Daoy (cell line): ENCODE measurements around the gene FCHSD2. TPM values are rescaled to one million over a fixed set of nuclear protein-coding genes. Genes with fewer than 3 reads are reported as not detected.

ENCODE experiments used
- DNase-seq: peaks from one replicate; pipeline ENCODE4 v3.0.0-alpha.2; 2015; ENCODE audit warnings: low read depth
- total RNA-seq: library from RNA; depleted of rRNA; stranded (reverse); fragments of >200 nt; shearing (Covaris generic); gene quantifications from 2 replicates; pipeline ENCODE4 v1.2.3, GENCODE V29; 2014

Gene FCHSD2
- total RNA-seq, 1 experiment from 2014 or later: 4.8 TPM

GRCh38 chr11:73172992-73173656 lies 31.0 kb upstream of the FCHSD2 start:
- no peak for DNase-seq

- peak; percentile 43 for DNase-seq
Observed at GRCh38 chr11:73171436-73172161, 29.5 kb upstream of the FCHSD2 start.

DNA sequence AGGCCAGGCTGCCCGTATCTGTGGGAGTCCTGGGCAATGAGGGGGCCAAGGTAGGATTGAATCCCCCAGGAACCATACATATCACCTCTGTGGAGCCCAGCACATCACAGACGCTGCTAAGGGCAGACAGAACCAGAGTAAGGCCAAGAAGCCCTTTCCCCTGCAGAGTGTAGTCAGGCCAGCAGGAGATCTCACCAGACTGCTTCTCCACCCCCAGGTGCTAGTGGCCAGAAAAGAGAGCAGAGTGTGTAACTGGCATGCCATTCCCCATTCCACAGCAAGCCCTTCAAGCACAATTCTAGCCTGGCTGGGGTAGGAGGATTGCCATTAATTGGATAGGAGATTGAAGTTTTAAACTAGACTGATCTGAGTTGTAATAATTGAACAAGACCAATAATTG lies 28.0 kb upstream of the FCHSD2 start:
- no peak for DNase-seq

- DNase-seq: no peak
Observed at GRCh38 chr11:73168925-73169579, 26.9 kb upstream of the FCHSD2 start.

DNA sequence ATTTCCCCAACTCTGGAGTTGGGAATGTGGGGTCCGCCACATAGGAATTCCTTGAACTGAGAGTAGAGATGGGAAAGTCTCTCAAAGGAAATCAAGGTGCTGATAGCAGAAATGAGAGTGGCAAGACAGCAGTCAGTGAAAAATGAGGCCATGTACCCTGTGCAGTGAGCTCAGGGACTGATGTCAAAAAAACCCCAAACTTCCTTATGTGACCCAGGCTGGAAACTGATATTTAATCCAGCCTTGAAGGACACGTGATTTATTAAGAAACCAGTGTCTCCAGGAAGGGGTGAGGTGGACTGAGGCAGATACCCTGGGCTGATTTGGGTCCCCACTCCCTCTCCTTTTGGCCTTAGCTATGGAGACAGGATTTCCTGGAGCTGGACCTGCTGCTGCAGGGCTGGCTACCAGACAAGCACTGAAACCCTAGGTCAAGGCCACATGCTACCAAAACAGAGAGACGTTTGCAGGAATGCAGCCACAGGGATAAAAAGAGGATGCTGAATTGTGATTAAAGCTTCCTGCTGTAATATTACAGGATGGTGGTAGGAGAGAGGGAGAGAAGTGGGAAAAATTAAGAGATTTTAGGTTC lies 25.3 kb upstream of the FCHSD2 start:
- DNase-seq: no peak

GRCh38 chr11:73164803-73165540 lies 22.9 kb upstream of the FCHSD2 start:
- no peak for DNase-seq

GRCh38 chr11:73163638-73164174 lies 21.6 kb upstream of the FCHSD2 start:
- DNase-seq: no peak

- no peak for DNase-seq
Observed at GRCh38 chr11:73162196-73162740, 20.1 kb upstream of the FCHSD2 start.

DNA sequence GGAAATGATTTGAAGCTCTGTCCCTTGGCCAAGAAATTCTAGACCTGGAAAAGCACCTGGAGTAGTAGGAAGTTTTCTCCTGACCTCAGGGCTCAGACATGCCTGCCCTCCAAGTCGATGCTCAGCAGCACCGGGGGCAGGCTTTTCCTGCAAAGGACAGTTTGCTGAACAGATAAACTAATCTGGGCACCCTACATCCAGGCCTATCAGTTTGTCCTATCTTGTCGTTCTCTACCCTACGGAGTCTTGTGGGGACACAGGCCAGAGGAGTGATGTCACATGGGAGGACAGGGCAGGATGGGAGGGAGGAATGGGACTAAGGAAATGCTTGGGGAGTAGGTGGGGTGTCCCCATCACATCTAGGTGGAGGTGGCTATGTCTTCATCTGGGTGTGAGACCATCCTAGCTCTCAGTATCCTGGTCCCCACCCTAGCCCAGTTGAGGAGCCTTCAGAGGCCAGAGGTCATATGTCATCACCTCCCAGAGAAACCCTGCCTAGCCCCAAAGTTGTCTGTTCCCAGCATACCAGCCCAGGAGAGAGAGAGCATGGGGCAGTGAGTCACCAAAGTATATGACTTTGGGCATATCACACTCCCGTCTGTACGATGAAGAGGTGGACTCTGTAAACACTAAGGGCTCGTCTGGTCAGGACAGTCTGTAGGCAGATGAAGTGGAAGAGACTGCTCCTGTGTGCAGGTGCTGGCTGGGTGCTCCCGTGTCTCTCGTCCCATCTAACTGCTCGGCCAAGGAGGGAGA lies 18.1 kb upstream of the FCHSD2 start:
- DNase-seq: no peak

GRCh38 chr11:73159297-73159696 lies 17.2 kb upstream of the FCHSD2 start:
- DNase-seq: no peak

DNA sequence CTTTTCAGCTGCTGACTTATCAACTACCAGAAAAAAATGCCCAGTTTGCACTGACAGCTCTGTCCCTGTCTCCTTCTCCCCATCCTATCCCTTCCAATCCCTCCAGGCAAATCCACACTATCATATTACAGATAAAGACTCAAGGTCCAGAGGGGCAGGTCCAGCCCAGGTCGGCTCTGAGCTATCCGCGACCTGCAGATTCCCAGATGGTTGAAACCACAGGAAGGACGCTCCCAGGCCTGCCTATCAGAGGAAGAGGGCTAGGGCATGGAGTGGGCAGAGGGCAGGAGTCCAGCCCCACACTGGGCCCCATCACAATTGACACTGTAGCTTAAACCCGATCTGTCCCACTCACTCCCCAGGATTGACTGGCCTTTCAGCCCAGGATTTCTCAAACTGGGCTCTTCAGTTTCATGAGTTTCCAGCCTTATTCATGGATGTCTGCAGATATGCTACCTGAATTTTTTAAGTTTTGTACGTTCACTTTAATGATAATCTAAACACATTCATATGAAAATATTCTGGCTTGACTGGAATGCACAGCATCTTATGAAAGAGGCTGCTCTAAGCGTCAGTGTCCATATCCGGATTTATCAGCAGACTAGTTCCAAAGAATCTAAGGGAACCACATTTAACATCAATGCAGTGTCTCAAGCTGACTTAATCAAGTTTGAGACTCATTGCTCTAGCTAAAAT lies 16.4 kb upstream of the FCHSD2 start:
- DNase-seq: no peak

- peak; percentile 45 for DNase-seq
Observed at GRCh38 chr11:73157101-73158010, 15.2 kb upstream of the FCHSD2 start.

DNA sequence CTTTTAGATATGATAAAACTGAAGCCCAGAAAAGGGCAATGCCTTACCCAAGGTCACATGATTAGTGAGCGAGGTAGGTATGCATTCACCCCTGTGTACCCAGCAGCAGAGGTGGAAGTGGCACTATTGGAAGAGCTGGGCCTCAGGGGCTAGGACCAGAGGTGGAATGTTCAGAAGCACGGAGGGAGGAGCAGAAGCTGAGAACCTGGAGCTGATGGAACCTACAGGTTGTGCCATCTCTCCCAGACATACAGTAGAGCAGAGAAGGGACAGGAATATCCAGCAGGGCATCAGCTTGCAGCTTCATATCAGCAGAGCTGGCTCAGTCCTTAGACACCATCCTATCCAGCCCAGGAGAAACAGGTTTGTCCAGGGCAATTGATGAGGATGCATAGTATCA lies 14.6 kb upstream of the FCHSD2 start:
- DNase-seq: no peak

DNA sequence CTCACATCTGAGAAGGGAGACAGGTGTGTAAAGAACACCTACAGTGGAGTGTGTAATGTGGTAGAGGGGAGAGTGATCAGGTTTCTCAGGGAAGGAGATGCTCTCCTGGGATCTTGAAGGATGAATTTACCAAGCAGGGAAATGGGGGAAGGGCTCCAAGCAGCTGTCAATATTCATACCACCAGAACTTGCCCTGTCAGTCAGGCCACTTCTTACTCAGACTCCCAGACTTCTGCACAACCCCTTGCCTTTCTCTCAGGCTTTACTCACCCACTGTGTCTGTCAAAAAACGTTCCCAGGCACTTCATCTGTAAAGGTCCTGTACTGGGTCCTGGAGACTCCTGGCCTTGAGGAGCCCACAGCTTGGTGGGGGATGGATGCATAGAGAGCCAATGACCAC lies 14.0 kb upstream of the FCHSD2 start:
- DNase-seq: no peak

- DNase-seq: no peak
Observed at GRCh38 chr11:73155102-73155501, 13.0 kb upstream of the FCHSD2 start.

DNA sequence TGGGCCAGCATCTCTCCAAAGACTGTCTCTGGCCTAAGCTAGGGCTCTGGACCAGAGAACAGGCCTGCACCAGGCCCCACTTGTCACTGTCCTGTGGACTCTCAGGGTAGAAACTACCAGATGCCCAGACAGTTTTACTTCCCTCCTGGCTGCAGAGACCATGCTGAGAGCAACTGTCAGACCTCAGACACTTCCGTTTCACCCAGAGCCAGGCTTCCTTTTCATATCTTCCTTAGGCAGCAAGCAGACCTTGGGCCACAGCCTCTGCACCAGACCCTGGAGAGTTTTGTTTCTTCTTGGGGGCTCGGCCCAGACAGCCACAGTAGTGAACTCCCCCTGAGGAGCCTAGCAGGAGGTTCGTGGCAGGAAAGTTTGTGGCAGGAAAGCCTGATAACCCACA lies 12.1 kb upstream of the FCHSD2 start:
- DNase-seq: no peak

DNA sequence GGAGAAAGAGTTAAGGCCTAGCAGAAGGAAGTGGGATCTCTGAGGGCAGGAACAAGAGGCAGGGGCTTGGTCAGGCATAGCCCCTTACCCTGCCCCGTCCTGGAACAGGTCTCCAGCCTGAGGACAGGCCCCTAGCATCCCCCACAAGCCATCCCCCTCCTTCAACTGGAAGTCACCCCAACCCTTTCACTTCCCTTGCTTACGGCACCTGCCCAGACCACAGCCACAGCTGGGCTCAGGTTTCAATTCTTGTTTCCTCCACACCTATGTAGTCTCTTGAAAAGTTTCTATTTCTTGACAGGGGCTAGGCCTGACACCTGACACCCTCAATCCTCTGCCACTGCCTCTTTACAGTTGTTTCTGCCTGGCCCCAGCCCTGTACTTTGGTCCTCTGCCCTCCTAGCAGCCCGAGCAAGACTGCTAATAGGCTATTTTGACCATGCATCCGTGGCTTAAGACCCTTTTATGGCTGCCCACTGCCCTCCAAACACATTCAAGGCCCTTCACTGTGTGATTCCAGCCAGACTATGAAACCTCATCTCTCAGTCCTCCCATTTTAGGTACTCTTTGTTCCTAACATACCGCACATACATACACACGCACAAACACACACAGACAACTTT lies 10.9 kb upstream of the FCHSD2 start:
- no peak for DNase-seq

DNA sequence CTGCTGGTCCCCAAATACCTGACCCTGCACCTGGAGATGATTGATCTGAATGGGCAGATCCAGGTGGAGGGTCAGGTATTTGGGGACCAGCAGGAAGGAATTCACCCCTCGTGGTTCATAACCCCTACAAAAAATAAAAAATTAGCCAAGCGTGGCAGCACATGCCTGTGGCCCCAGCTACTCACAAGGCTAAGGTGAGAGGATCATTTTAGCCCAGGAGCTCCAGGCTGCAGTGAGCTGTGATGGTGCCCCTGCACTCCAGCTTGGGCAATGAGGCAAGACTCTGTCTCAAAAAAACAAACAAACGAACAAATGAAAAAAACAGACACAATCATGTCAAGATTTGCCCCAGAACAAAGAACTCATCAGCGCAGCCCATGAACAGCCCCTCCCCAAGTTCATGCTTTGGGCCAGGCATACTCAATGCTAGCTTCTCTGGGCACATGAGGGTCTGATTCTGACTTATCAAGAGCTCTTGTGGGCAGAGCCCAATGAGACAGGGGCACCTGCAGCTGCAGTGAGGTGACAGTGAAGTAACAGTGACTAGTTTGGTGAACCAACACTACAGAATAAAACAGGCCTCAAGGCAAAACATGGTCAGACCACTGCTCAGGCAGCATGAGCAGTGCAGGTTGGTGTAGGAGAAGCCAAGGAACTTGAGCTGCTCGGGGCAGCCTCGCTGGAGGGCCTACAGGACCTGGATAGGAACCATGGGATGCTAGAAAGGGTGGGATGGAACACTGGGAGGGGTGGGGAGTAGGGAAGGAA lies 10.2 kb upstream of the FCHSD2 start:
- no peak for DNase-seq
